Stimulated activated naive CD8-positive, alpha-beta T cell treated with anti-CD3 and anti-CD28 coated beads, Interleukin-15, Interleukin-2, amounts not matched to agents 100 ng/mL and 50 ng/mL, for 24 hours (primary cell): ENCODE data around the gene BRD1.
A peak's percentile ranks its signal among the peaks of the same experiment; 100 is the strongest.

Source experiments
- H3K27ac Mint-ChIP-seq: one replicate; pipeline ENCODE4 v1.8.0; 2021; ENCODE audit warnings: mild to moderate bottlenecking, mixed read lengths
- H3K27me3 Mint-ChIP-seq: one replicate; pipeline ENCODE4 v1.8.0; 2021; ENCODE audit warnings: mixed read lengths
- H3K36me3 Mint-ChIP-seq: one replicate; pipeline ENCODE4 v1.8.0; 2021; ENCODE audit warnings: low read depth, mixed read lengths
- H3K4me1 Mint-ChIP-seq: one replicate; pipeline ENCODE4 v1.8.0; 2021; ENCODE audit warnings: low read depth, mixed read lengths
- H3K4me3 Mint-ChIP-seq: one replicate; pipeline ENCODE4 v1.8.0; 2021; ENCODE audit warnings: mild to moderate bottlenecking, mixed read lengths
- H3K9me3 Mint-ChIP-seq: one replicate; pipeline ENCODE4 v1.8.0; 2021; ENCODE audit warnings: mixed read lengths

Gene BRD1

GRCh38 chr22:49803737-49804375 is 23.8 kb downstream of the BRD1 start:
- H3K4me3 Mint-ChIP-seq, result no peak overlapping the region
- peaks cover 40% of the 10 kb centered on the region for H3K36me3 Mint-ChIP-seq
- peaks cover 54% of the 10 kb centered on the region for H3K4me1 Mint-ChIP-seq
- no peak overlapping the region for H3K27ac Mint-ChIP-seq
- H3K9me3 Mint-ChIP-seq, result no peaks in the 10 kb centered on the region
- no peaks in the 10 kb centered on the region for H3K27me3 Mint-ChIP-seq

GRCh38 chr22:49803134-49803533 is 24.5 kb downstream of the BRD1 start:
- Mint-ChIP-seq H3K9me3 (no peaks in the 10 kb centered on the region), H3K4me3 (no peak overlapping the region), H3K36me3 (peaks cover 35% of the 10 kb centered on the region), H3K27me3 (no peaks in the 10 kb centered on the region), H3K27ac (no peak overlapping the region), H3K4me1 (peaks cover 47% of the 10 kb centered on the region)

GRCh38 chr22:49801391-49802060 is 26.1 kb downstream of the BRD1 start:
- Mint-ChIP-seq H3K27ac (no peak overlapping the region), H3K4me3 (no peak overlapping the region), H3K4me1 (peaks cover 31% of the 10 kb centered on the region), H3K9me3 (no peaks in the 10 kb centered on the region), H3K36me3 (peaks cover 42% of the 10 kb centered on the region), H3K27me3 (no peaks in the 10 kb centered on the region)

GRCh38 chr22:49800408-49801238 is 27.1 kb downstream of the BRD1 start:
- peaks cover 24% of the 10 kb centered on the region for H3K4me1 Mint-ChIP-seq

GRCh38 chr22:49799431-49800075 is 28.1 kb downstream of the BRD1 start:
- Mint-ChIP-seq H3K27ac (no peak overlapping the region), H3K4me1 (peaks cover 24% of the 10 kb centered on the region), H3K9me3 (no peaks in the 10 kb centered on the region), H3K27me3 (no peaks in the 10 kb centered on the region), H3K36me3 (peaks cover 44% of the 10 kb centered on the region), H3K4me3 (no peak overlapping the region)

More at GRCh38 chr22:49800408-49801238, 27.1 kb downstream of the BRD1 start:
- H3K36me3 Mint-ChIP-seq, result peaks cover 37% of the 10 kb centered on the region
- H3K27ac Mint-ChIP-seq, result peak overlapping the region; percentile 8
- H3K9me3 Mint-ChIP-seq, result no peaks in the 10 kb centered on the region
- no peak overlapping the region for H3K4me3 Mint-ChIP-seq
- H3K27me3 Mint-ChIP-seq, result no peaks in the 10 kb centered on the region

GRCh38 chr22:49798486-49799151 is 29.1 kb downstream of the BRD1 start:
- no peak overlapping the region for H3K4me3 Mint-ChIP-seq
- no peak overlapping the region for H3K27ac Mint-ChIP-seq
- peaks cover 16% of the 10 kb centered on the region for H3K4me1 Mint-ChIP-seq
- H3K27me3 Mint-ChIP-seq, result no peaks in the 10 kb centered on the region
- H3K36me3 Mint-ChIP-seq, result peaks cover 44% of the 10 kb centered on the region
- H3K9me3 Mint-ChIP-seq, result no peaks in the 10 kb centered on the region

GRCh38 chr22:49797706-49798105 is 30.0 kb downstream of the BRD1 start:
- H3K9me3 Mint-ChIP-seq, result no peaks in the 10 kb centered on the region
- H3K4me1 Mint-ChIP-seq, result peaks cover 13% of the 10 kb centered on the region
- H3K4me3 Mint-ChIP-seq, result no peak overlapping the region
- peaks cover 43% of the 10 kb centered on the region for H3K36me3 Mint-ChIP-seq
- H3K27ac Mint-ChIP-seq, result no peak overlapping the region
- H3K27me3 Mint-ChIP-seq, result no peaks in the 10 kb centered on the region

- Mint-ChIP-seq H3K27me3 (no peaks in the 10 kb centered on the region), H3K36me3 (peaks cover 48% of the 10 kb centered on the region), H3K4me3 (no peak overlapping the region), H3K27ac (no peak overlapping the region), H3K9me3 (no peaks in the 10 kb centered on the region), H3K4me1 (peaks cover 14% of the 10 kb centered on the region)
Observed at GRCh38 chr22:49796596-49797270, 30.9 kb downstream of the BRD1 start.

GRCh38 chr22:49795521-49795920 is 32.2 kb downstream of the BRD1 start:
- Mint-ChIP-seq H3K4me3 (no peak overlapping the region), H3K9me3 (no peaks in the 10 kb centered on the region), H3K27me3 (no peaks in the 10 kb centered on the region), H3K4me1 (peaks cover 18% of the 10 kb centered on the region), H3K27ac (no peak overlapping the region), H3K36me3 (peaks cover 59% of the 10 kb centered on the region)

GRCh38 chr22:49793871-49794270 is 33.8 kb downstream of the BRD1 start:
- no peak overlapping the region for H3K27ac Mint-ChIP-seq
- no peak overlapping the region for H3K4me3 Mint-ChIP-seq
- peaks cover 30% of the 10 kb centered on the region for H3K4me1 Mint-ChIP-seq
- peaks cover 66% of the 10 kb centered on the region for H3K36me3 Mint-ChIP-seq
- H3K9me3 Mint-ChIP-seq, result no peaks in the 10 kb centered on the region
- no peaks in the 10 kb centered on the region for H3K27me3 Mint-ChIP-seq

- H3K9me3 Mint-ChIP-seq, result no peaks in the 10 kb centered on the region
- no peak overlapping the region for H3K4me3 Mint-ChIP-seq
- peaks cover 66% of the 10 kb centered on the region for H3K36me3 Mint-ChIP-seq
- H3K4me1 Mint-ChIP-seq, result peaks cover 36% of the 10 kb centered on the region
- no peak overlapping the region for H3K27ac Mint-ChIP-seq
- H3K27me3 Mint-ChIP-seq, result no peaks in the 10 kb centered on the region
Observed at GRCh38 chr22:49793296-49793695, 34.4 kb downstream of the BRD1 start.

GRCh38 chr22:49792107-49792506 is 35.6 kb downstream of the BRD1 start:
- Mint-ChIP-seq H3K4me1 (peaks cover 40% of the 10 kb centered on the region), H3K27ac (no peak overlapping the region), H3K27me3 (no peaks in the 10 kb centered on the region), H3K36me3 (peaks cover 69% of the 10 kb centered on the region), H3K9me3 (no peaks in the 10 kb centered on the region), H3K4me3 (no peak overlapping the region)

GRCh38 chr22:49791682-49792081 is 36.0 kb downstream of the BRD1 start:
- peaks cover 68% of the 10 kb centered on the region for H3K36me3 Mint-ChIP-seq
- no peak overlapping the region for H3K27ac Mint-ChIP-seq
- H3K27me3 Mint-ChIP-seq, result no peaks in the 10 kb centered on the region
- H3K4me3 Mint-ChIP-seq, result no peak overlapping the region
- H3K9me3 Mint-ChIP-seq, result no peaks in the 10 kb centered on the region
- H3K4me1 Mint-ChIP-seq, result peaks cover 40% of the 10 kb centered on the region

- Mint-ChIP-seq H3K4me1 (peaks cover 40% of the 10 kb centered on the region), H3K36me3 (peaks cover 73% of the 10 kb centered on the region), H3K27ac (peak overlapping the region; percentile 77), H3K27me3 (no peaks in the 10 kb centered on the region), H3K9me3 (no peaks in the 10 kb centered on the region), H3K4me3 (no peak overlapping the region)
Observed at GRCh38 chr22:49790912-49791311, 36.8 kb downstream of the BRD1 start.
